ENCODE data around the gene ADM5.

GRCh38 chr19:49716154-49716553, 26.8 kb downstream of the ADM5 start:
- TF ChIP-seq CTCF (IDR thresholded peaks at IDR 0.05) (no peak), REST (IDR thresholded peaks at IDR 0.05) (no peak), POLR2A (IDR thresholded peaks at IDR 0.05; ENCODE audit: low read length) (no peak)
